A673 (cell line): ENCODE data around the gene ABRACL.

Experiments
- EZH2 ChIP-seq: fragments of 200-600 bp; sonication (generic); IDR thresholded peaks from 2 replicates; pipeline ENCODE4 v1.6.1; 2017; ENCODE audit warnings: borderline replicate concordance, low read depth, mild to moderate bottlenecking, mixed read lengths, antibody characterized with exemption, low read length; ENCODE audit not compliant: poor library complexity, severe bottlenecking
- TF ChIP-seq, protein P1 (sequence below): fragments of 300-800, 200-600 bp; sonication (generic); conservative IDR thresholded peaks from 2 replicates; pipeline ENCODE4 v1.5.1; 2017; ENCODE audit warnings: low read depth, mild to moderate bottlenecking, antibody characterized with exemption, low read length, moderate library complexity, mixed read lengths

DNA sequence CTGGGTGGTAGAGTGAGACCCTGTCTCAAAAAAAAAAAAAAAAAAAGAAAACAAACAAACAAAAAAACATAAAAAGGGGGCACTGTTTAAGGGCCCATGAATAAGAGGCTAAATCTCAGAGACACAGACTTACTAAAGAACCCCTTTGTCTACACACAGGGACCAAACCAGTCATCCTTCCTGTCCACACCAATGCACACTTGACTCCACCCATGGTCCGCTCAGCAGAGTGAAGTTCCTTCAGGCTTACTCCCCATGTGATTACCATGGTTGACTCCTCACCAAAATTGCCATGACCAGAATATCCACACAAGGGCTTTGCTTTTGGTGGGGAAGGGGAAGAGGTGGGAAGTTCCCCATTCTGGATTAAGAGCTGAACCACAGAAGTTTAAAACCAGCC, 21.1 kb upstream of the ABRACL start:
- TF ChIP-seq, protein P1, sequence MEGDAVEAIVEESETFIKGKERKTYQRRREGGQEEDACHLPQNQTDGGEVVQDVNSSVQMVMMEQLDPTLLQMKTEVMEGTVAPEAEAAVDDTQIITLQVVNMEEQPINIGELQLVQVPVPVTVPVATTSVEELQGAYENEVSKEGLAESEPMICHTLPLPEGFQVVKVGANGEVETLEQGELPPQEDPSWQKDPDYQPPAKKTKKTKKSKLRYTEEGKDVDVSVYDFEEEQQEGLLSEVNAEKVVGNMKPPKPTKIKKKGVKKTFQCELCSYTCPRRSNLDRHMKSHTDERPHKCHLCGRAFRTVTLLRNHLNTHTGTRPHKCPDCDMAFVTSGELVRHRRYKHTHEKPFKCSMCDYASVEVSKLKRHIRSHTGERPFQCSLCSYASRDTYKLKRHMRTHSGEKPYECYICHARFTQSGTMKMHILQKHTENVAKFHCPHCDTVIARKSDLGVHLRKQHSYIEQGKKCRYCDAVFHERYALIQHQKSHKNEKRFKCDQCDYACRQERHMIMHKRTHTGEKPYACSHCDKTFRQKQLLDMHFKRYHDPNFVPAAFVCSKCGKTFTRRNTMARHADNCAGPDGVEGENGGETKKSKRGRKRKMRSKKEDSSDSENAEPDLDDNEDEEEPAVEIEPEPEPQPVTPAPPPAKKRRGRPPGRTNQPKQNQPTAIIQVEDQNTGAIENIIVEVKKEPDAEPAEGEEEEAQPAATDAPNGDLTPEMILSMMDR, result no peak
- no peak for TF ChIP-seq EZH2
